COLO829 (cell line): ENCODE measurements around the gene HYCC1.

Experiments
- DNase-seq: peaks from one replicate; pipeline ENCODE4 v3.0.0; 2012; ENCODE audit warnings: low spot score

HYCC1 gene

GRCh38 chr7:23016345-23017253 lies 2.7 kb upstream of the HYCC1 start:
- DNase-seq: no peak

GRCh38 chr7:23014681-23015080 lies 751 bp upstream of the HYCC1 start:
- no peak for DNase-seq

GRCh38 chr7:23012908-23013714 lies 819 bp downstream of the HYCC1 start:
- no peak for DNase-seq

GRCh38 chr7:23012186-23012585 lies 1.7 kb downstream of the HYCC1 start:
- DNase-seq: no peak

GRCh38 chr7:23011222-23011924 lies 2.6 kb downstream of the HYCC1 start:
- DNase-seq: no peak

- DNase-seq: no peak
Measured at GRCh38 chr7:23009303-23009702, 4.6 kb downstream of the HYCC1 start.

GRCh38 chr7:23004247-23004520 lies 9.7 kb downstream of the HYCC1 start:
- DNase-seq: no peak

- no peak for DNase-seq
Measured at GRCh38 chr7:23003505-23004246, 10.3 kb downstream of the HYCC1 start.

GRCh38 chr7:23002698-23003097 lies 11.2 kb downstream of the HYCC1 start:
- DNase-seq: no peak

GRCh38 chr7:23001610-23002009 lies 12.3 kb downstream of the HYCC1 start:
- no peak for DNase-seq

GRCh38 chr7:23000597-23001360 lies 13.2 kb downstream of the HYCC1 start:
- no peak for DNase-seq

GRCh38 chr7:22998519-22998896 lies 15.4 kb downstream of the HYCC1 start:
- DNase-seq: no peak

- DNase-seq: no peak
Measured at GRCh38 chr7:22997871-22998518, 15.9 kb downstream of the HYCC1 start.

- DNase-seq: no peak
Measured at GRCh38 chr7:22996470-22996869, 17.5 kb downstream of the HYCC1 start.

- no peak for DNase-seq
Measured at GRCh38 chr7:22995011-22995410, 18.9 kb downstream of the HYCC1 start.

- DNase-seq: no peak
Measured at GRCh38 chr7:22992874-22993840, 20.8 kb downstream of the HYCC1 start.

- no peak for DNase-seq
Measured at GRCh38 chr7:22990588-22990949, 23.4 kb downstream of the HYCC1 start.

GRCh38 chr7:22989643-22990587 lies 24.0 kb downstream of the HYCC1 start:
- DNase-seq: no peak

GRCh38 chr7:22985436-22985835 lies 28.5 kb downstream of the HYCC1 start:
- no peak for DNase-seq
